HG02938 (cell line): ENCODE results near the gene LASP1NB.
"Not testable (repeated sequence)": the region's sequence is repeated elsewhere in the genome, so short reads cannot be mapped to it uniquely, and the experiment has no call there.

ENCODE experiments used
- ATAC-seq: cut with Tn5 transposase; IDR thresholded peaks from one replicate; pipeline ENCODE4 v1.9.1; 2021; ENCODE audit warnings: mild to moderate bottlenecking, moderate library complexity; ENCODE audit not compliant: unreplicated experiment

The LASP1NB gene

DNA sequence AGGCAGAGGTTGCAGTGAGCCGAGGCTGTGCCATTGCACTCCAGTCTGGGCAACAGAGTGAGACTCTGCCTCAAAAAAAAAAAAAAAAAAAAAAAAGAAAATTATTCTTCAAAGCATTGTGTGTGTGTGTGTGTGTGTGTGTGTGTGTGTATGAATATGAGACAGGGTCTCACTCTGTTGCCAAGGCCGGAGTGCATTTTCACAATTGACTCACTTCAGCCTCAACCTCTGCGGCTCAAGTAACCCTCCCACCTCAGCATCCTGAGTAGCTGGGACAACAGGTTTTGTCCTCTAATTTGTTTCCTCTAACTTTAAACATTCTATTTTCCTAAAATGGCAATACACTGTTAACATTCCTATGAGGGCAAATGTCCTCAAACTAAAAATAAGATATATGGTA lies 34.1 kb downstream of the LASP1NB start:
- no peak for ATAC-seq

GRCh38 chr17:38960402-38960801 lies 35.0 kb downstream of the LASP1NB start:
- no peak for ATAC-seq

DNA sequence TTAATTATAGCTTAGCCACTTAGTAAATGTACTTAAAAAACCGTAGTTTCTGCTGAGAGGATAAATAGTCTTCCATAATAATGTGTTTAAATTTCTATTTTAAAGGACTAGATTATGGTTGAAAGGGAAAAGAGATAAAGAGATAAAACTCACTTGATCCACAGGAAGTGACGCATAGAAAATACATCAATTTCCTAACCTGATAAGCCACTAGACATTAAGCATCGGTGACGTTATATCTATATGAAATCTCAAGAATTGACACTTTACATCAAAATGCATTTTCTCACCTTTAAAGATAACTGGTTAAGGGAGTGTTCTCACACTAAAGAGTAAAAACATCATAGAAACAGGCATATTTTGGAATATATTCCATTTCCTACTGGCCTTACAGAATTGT lies 36.0 kb downstream of the LASP1NB start:
- no peak for ATAC-seq

- no peak for ATAC-seq
These were observed 41.9 kb downstream of the LASP1NB start, which contains the start of gene FBXO47 for GRCh38 chr17:38967290-38967738. TSS of gene FBXO47 (minus strand) at chr17:38967403. CDS start at chr17:38963025, 4,378 bp downstream.

GRCh38 chr17:38969281-38969680 lies 43.9 kb downstream of the LASP1NB start:
- ATAC-seq: no peak

- no peak for ATAC-seq
These were observed 44.7 kb downstream of the LASP1NB start for GRCh38 chr17:38970128-38970527.

DNA sequence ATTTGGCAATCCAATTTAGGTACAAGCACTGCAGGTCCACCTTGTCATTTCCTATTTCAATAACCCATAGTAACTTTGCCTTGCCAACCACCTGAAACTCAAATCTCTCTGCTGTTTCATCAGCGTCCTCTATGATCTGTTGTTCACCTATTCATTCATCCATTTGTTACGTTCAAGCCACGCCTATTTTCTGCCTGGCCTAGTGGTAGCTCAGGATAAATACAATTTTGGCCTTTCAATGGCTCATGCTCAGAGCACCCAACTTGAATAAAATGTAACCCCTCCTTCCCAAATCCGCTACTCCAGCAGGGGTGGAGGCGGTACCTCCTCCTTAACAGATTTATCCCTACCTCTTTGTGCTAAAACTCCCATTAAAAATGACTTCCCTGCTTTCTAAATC lies 45.4 kb downstream of the LASP1NB start:
- no peak for ATAC-seq

DNA sequence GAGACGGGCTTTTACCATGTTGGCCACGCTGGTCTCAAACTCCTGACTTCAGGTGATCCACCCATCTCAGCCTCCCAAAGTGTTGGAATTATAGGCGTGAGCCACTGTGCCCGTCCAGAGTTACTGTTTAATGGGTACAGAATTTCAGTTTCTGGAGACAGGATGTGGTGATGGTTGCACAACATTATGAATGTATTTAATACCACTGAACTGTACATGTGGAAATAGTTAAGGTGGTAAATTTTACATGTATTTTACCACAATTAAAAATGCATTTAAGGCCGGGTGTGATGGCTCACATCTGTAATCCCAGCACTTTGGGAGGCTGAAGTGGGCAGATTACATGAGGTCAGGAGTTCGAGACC lies 50.8 kb downstream of the LASP1NB start:
- not testable (repeated sequence) for ATAC-seq

- ATAC-seq: no peak
These were observed 52.8 kb downstream of the LASP1NB start for GRCh38 chr17:38978180-38978579.
